ENCODE data around the gene SEC63.
"Not testable (repeated sequence)": the region's sequence is repeated elsewhere in the genome, so short reads cannot be mapped to it uniquely, and the experiment has no call there.

SEC63 gene

DNA sequence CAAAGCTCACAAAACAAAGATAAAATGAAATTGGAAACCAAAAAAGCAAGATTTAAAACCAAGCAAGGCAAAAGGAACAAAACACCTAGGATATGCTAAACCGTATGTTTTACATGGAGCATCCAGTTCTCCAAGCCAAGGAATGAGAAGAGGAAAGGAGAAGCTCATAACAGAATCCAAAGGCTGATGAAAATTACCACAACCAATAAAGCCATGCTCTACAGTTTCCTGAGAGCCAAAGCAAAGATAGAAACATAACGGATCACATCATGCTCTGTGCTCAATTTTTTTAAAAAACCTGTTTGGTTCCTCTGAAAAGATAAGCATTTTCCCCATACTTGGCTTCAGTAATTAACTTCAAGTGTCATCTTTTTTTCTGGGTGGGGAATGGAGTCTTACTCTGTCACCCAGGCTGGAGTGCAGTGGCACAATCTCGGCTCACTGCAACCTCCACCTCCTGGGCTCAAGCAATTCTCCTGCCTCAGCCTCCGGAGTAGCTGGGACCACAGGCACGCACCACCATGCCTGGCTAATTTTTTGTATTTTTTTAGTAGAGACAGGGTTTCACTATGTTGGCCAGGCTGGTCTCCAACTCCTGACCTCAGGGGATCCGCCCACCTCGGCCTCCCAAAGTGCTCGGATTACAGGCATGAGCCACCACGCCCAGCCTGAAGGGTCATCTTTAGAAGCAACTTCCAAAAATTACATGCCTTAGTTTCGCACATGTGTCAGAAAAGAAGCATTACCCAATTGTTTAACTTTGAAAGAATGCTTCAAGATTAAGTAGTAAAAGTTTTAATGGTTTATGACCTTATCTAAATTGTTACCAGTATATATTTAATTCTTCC, 31.1 kb downstream of the SEC63 start:
- H3K36me3 ChIP-seq (ENCODE audit: control insufficient read depth, insufficient read depth, low read length); H3K9ac ChIP-seq (ENCODE audit: low read length); H3K18ac ChIP-seq (ENCODE audit: low read length); H3K4ac ChIP-seq (ENCODE audit: low read depth, low read length); H3K56ac ChIP-seq (ENCODE audit: low read length); H2BK5ac ChIP-seq (ENCODE audit: low read length); H2AK5ac ChIP-seq (ENCODE audit: low read length); H3K23ac ChIP-seq (ENCODE audit: low read length); H3K27ac ChIP-seq (ENCODE audit: low read depth, low read length); H4K5ac ChIP-seq (ENCODE audit: low read length); H3K27me3 ChIP-seq (ENCODE audit: insufficient read depth, low read length, poor library complexity); DNase-seq; H3K4me1 ChIP-seq (ENCODE audit: control insufficient read depth, low read depth, low read length); H2BK120ac ChIP-seq (ENCODE audit: low read depth, low read length); H4K8ac ChIP-seq (ENCODE audit: low read depth, low read length); H3K79me2 ChIP-seq (ENCODE audit: control insufficient read depth, insufficient read depth, low read length); H2BK15ac ChIP-seq (replicated peaks; ENCODE audit: low read depth); H3K4me2 ChIP-seq (ENCODE audit: low read length); H3K4me3 ChIP-seq (ENCODE audit: low read length); H3K79me1 ChIP-seq (ENCODE audit: low read length): not testable (repeated sequence)
- no CpG with 5 or more reads among the region's 10 CpGs for WGBS (ENCODE audit: extremely low coverage, insufficient coverage, low lambda C conversion rate)

DNA sequence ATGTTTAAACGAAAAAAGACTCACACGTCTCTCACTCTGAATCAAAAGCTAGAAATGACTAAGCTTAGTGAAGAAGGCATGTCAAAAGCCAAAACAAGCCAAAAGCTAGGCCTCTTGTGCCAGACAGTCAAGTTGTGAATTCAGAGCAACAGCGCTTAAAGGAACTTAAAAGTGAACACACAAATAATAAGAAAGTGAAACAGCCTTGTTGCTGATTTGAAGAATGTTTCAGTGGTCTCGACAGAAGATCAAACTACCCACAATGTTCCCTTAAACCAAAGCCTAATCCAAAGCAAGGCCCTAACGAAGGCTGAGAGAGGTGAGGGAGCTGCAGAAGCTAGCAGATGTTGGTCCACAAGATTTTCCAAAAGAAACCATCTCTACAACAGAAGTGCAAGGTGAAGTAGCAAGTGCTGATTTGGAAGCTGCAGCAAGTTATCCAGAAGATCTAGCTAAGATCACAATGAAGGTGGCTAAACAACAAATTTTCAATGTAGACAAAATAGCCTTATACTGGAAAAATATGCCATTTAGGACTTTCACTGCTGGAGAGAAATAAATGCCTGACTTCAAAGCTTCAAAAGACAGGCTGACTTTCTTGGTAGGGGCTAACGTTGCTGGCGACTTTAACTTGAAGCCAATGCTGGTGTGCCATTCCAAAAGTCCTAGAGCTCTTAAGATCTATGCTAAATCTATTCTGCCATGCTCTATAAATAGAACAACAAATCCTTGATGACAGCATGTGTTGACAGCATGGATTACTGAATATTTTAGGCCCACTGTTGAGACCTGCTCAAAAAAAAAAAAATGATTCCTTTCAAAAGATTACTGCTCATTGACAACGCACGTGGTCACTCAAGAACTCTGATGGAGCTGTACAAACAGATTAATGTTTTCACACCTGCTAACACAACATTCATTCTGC, 40.3 kb downstream of the SEC63 start:
- H3K27me3 ChIP-seq (ENCODE audit: insufficient read depth, low read length, poor library complexity) = no peaks in the 10 kb centered on the region
- no peak overlapping the region for H3K4ac ChIP-seq (ENCODE audit: low read depth, low read length)
- H4K5ac ChIP-seq (ENCODE audit: low read length) = no peak overlapping the region
- peaks cover 6% of the 10 kb centered on the region for H3K79me1 ChIP-seq (ENCODE audit: low read length)
- no peak overlapping the region for H3K4me2 ChIP-seq (ENCODE audit: low read length)
- H3K18ac ChIP-seq (ENCODE audit: low read length) = no peak overlapping the region
- H3K4me3 ChIP-seq (ENCODE audit: low read length) = peak overlapping the region; percentile 31
- no peak overlapping the region for H2BK5ac ChIP-seq (ENCODE audit: low read length)
- no peak overlapping the region for H3K56ac ChIP-seq (ENCODE audit: low read length)
- no peak overlapping the region for H2AK5ac ChIP-seq (ENCODE audit: low read length)
- H3K9ac ChIP-seq (ENCODE audit: low read length) = no peak overlapping the region
- H2BK15ac ChIP-seq (replicated peaks; ENCODE audit: low read depth) = no peak overlapping the region
- peak; percentile 68 for DNase-seq
- WGBS (ENCODE audit: extremely low coverage, insufficient coverage, low lambda C conversion rate) = no CpG with 5 or more reads among the region's 9 CpGs
- H3K4me1 ChIP-seq (ENCODE audit: control insufficient read depth, low read depth, low read length) = no peaks in the 10 kb centered on the region
- no peak overlapping the region for H4K8ac ChIP-seq (ENCODE audit: low read depth, low read length)
- H3K23ac ChIP-seq (ENCODE audit: low read length) = no peak overlapping the region
- peaks cover 7% of the 10 kb centered on the region for H3K36me3 ChIP-seq (ENCODE audit: control insufficient read depth, insufficient read depth, low read length)
- H3K79me2 ChIP-seq (ENCODE audit: control insufficient read depth, insufficient read depth, low read length) = peaks cover 1% of the 10 kb centered on the region
- H2BK120ac ChIP-seq (ENCODE audit: low read depth, low read length) = no peak overlapping the region
- no peak overlapping the region for H3K27ac ChIP-seq (ENCODE audit: low read depth, low read length)

DNA sequence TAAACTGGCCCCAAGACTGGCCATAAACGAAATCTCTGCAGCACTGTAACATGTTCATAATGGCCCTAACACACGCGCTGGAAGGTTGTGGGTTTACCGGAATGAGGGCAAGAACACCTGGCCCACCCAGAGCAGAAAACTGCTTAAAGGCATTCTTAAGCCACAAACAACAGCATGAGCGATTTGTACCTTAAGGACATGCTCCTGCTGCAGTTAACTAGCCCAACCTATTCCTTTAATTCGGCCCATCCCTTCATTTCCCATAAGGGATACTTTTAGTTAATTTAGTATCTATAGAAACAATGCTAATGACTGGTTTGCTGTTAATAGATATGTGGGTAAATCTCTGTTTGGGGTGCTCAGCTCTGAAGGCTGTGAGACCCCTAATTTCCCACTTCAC, 41.0 kb downstream of the SEC63 start:
- not testable (repeated sequence) for DNase-seq; H3K79me2 ChIP-seq (ENCODE audit: control insufficient read depth, insufficient read depth, low read length); H3K4me1 ChIP-seq (ENCODE audit: control insufficient read depth, low read depth, low read length); H3K56ac ChIP-seq (ENCODE audit: low read length); H4K5ac ChIP-seq (ENCODE audit: low read length); H2AK5ac ChIP-seq (ENCODE audit: low read length); H2BK15ac ChIP-seq (replicated peaks; ENCODE audit: low read depth); H2BK5ac ChIP-seq (ENCODE audit: low read length); H3K36me3 ChIP-seq (ENCODE audit: control insufficient read depth, insufficient read depth, low read length); H3K27ac ChIP-seq (ENCODE audit: low read depth, low read length); H3K18ac ChIP-seq (ENCODE audit: low read length); H2BK120ac ChIP-seq (ENCODE audit: low read depth, low read length); H4K8ac ChIP-seq (ENCODE audit: low read depth, low read length); H3K27me3 ChIP-seq (ENCODE audit: insufficient read depth, low read length, poor library complexity); H3K9ac ChIP-seq (ENCODE audit: low read length); H3K23ac ChIP-seq (ENCODE audit: low read length); H3K4me2 ChIP-seq (ENCODE audit: low read length); H3K4ac ChIP-seq (ENCODE audit: low read depth, low read length); H3K79me1 ChIP-seq (ENCODE audit: low read length)
- H3K4me3 ChIP-seq (ENCODE audit: low read length) = peak overlapping the region; percentile 22
- WGBS (ENCODE audit: extremely low coverage, insufficient coverage, low lambda C conversion rate) = no CpG with 5 or more reads among the region's 6 CpGs

DNA sequence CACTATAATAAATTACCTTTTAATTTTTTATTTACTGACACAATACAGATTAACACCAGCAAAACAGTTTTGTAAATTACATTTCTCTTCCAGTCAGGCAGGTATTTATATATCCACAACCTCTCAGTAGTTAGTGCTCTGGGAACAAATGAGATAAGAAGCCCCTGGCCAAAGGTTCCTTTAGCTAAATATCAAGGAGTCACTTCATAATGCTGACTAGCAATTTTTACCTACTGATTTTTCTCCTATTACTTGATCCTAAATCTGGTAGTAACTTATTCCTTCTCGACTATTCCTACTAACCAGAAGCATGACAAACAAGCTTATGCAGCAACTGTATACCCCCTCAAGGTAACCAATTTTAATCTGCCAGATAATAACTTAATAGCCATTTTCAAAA, 46.3 kb downstream of the SEC63 start:
- Histone ChIP-seq H3K4me2 (ENCODE audit: low read length) (no peak overlapping the region), H3K36me3 (ENCODE audit: control insufficient read depth, insufficient read depth, low read length) (peaks cover 2% of the 10 kb centered on the region), H3K18ac (ENCODE audit: low read length) (no peak overlapping the region), H3K9ac (ENCODE audit: low read length) (no peak overlapping the region), H3K27ac (ENCODE audit: low read depth, low read length) (no peak overlapping the region), H3K4me1 (ENCODE audit: control insufficient read depth, low read depth, low read length) (no peaks in the 10 kb centered on the region), H3K4me3 (ENCODE audit: low read length) (no peak overlapping the region), H3K27me3 (ENCODE audit: insufficient read depth, low read length, poor library complexity) (no peaks in the 10 kb centered on the region), H2BK120ac (ENCODE audit: low read depth, low read length) (no peak overlapping the region), H2BK15ac (replicated peaks; ENCODE audit: low read depth) (no peak overlapping the region), H2AK5ac (ENCODE audit: low read length) (no peak overlapping the region), H2BK5ac (ENCODE audit: low read length) (no peak overlapping the region), H3K56ac (ENCODE audit: low read length) (no peak overlapping the region), H3K79me1 (ENCODE audit: low read length) (peaks cover 3% of the 10 kb centered on the region), H4K5ac (ENCODE audit: low read length) (no peak overlapping the region), H3K79me2 (ENCODE audit: control insufficient read depth, insufficient read depth, low read length) (peaks cover 1% of the 10 kb centered on the region), H3K4ac (ENCODE audit: low read depth, low read length) (no peak overlapping the region), H4K8ac (ENCODE audit: low read depth, low read length) (no peak overlapping the region), H3K23ac (ENCODE audit: low read length) (no peak overlapping the region)
- DNase-seq = no peak
- no CpG with 5 or more reads among the region's 1 CpG for WGBS (ENCODE audit: extremely low coverage, insufficient coverage, low lambda C conversion rate)

DNA sequence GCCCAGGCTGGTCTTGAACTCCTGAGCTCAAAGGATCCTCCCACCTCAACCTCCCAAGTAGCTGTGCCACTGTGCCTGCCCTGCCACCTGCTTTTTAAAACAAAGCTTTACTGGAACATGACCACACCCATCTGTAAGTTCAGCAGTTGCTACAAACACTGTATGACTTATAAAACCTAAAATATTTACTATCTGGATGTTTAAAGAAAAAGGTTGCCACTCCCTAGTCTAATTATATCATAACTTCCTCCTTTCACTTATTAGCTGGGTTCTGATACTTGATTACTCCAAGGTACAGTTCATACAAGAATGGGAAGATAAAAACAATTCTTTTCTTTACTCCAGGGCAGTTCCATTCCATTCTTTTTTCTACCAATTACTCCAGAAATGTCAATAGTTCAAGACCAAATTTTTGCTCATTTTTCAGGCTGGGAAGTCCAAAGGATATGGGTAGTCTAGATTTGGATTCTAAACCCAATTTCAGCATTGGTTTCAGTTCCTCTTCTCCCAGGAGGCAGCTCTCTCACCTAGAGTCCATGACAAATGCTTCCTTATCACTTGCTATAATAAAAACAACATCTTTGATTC, 63.1 kb downstream of the SEC63 start:
- no peak overlapping the region for H3K4me2 ChIP-seq (ENCODE audit: low read length)
- no peaks in the 10 kb centered on the region for H3K79me1 ChIP-seq (ENCODE audit: low read length)
- no peaks in the 10 kb centered on the region for H3K79me2 ChIP-seq (ENCODE audit: control insufficient read depth, insufficient read depth, low read length)
- H2BK5ac ChIP-seq (ENCODE audit: low read length) = no peak overlapping the region
- no peak overlapping the region for H4K5ac ChIP-seq (ENCODE audit: low read length)
- H2AK5ac ChIP-seq (ENCODE audit: low read length) = no peak overlapping the region
- DNase-seq = no peak
- no peak overlapping the region for H3K4me3 ChIP-seq (ENCODE audit: low read length)
- H3K23ac ChIP-seq (ENCODE audit: low read length) = no peak overlapping the region
- H3K56ac ChIP-seq (ENCODE audit: low read length) = no peak overlapping the region
- no peak overlapping the region for H3K4ac ChIP-seq (ENCODE audit: low read depth, low read length)
- H3K18ac ChIP-seq (ENCODE audit: low read length) = no peak overlapping the region
- H3K36me3 ChIP-seq (ENCODE audit: control insufficient read depth, insufficient read depth, low read length) = no peaks in the 10 kb centered on the region
- H4K8ac ChIP-seq (ENCODE audit: low read depth, low read length) = no peak overlapping the region
- H3K27me3 ChIP-seq (ENCODE audit: insufficient read depth, low read length, poor library complexity) = no peaks in the 10 kb centered on the region
- H3K9ac ChIP-seq (ENCODE audit: low read length) = no peak overlapping the region
- H2BK120ac ChIP-seq (ENCODE audit: low read depth, low read length) = no peak overlapping the region
- H3K27ac ChIP-seq (ENCODE audit: low read depth, low read length) = no peak overlapping the region
- no peak overlapping the region for H2BK15ac ChIP-seq (replicated peaks; ENCODE audit: low read depth)
- no peaks in the 10 kb centered on the region for H3K4me1 ChIP-seq (ENCODE audit: control insufficient read depth, low read depth, low read length)

Measured in mesendoderm (in vitro differentiated cells).